Uterus (tissue), 4 donors: Measurements from ENCODE around the gene ZC3HAV1. TPM values are rescaled to one million over a fixed set of nuclear protein-coding genes. Genes with fewer than 3 reads are reported as not detected.

Source experiments
- DNase-seq, 2 donors: peaks; one replicate each; pipeline ENCODE4 v3.0.0-alpha.2; 2019 to 2020
- H3K27ac ChIP-seq, 2 donors: fragments of 200-600 bp; sonication (generic); 1 replicate in 1 of 2; 2 replicates in 1 of 2; pipeline ENCODE4 v1.5.1; 2016 to 2018
- H3K27me3 ChIP-seq, 2 donors: fragments of 200-600 bp; sonication (generic); one replicate each; pipeline ENCODE4 v1.5.1; 2018 to 2019; ENCODE audit warnings: control low read depth in 1 of 2
- H3K36me3 ChIP-seq, 2 donors: fragments of 200-600 bp; sonication (generic); one replicate each; pipeline ENCODE4 v1.5.1; 2019; ENCODE audit warnings: control low read depth in 1 of 2
- H3K4me1 ChIP-seq, 2 donors: fragments of 200-600 bp; sonication (generic); one replicate each; pipeline ENCODE4 v1.5.1; 2018 to 2019; ENCODE audit warnings: control low read depth in 1 of 2
- H3K4me3 ChIP-seq, 2 donors: fragments of 200-600 bp; sonication (generic); 1 replicate in 1 of 2; 2 replicates in 1 of 2; pipeline ENCODE4 v1.5.1; 2018 to 2019; ENCODE audit warnings: mild to moderate bottlenecking in 1 of 2
- H3K9me3 ChIP-seq, 2 donors: fragments of 200-600 bp; sonication (generic); one replicate each; pipeline ENCODE4 v1.5.1; 2019; ENCODE audit warnings: control low read depth in 1 of 2
- POLR2A ChIP-seq, 2 donors: fragments of 450-650 bp; IDR thresholded peaks; one replicate each; pipeline ENCODE4 v1.6.1; 2016; ENCODE audit warnings: antibody characterized with exemption in 2 of 2, mild to moderate bottlenecking in 1 of 2, moderate library complexity in 1 of 2
- intact Hi-C: fragments of 100-400 bp; cut with DNase I; formaldehyde crosslinking; loops from one replicate; pipeline ENCODE4 v1.15.1; 2023; ENCODE audit warnings: low total_unique reads
- total RNA-seq, 4 donors: library from RNA; depleted of rRNA in 3 of 4; stranded (reverse); fragments of >200 nt in 3 of 4; gene quantifications; one replicate each; pipeline versions ENCODE4 v1.1.0 to v1.2.4, GENCODE V29; 2014 to 2023
- TF ChIP-seq, protein P1 (sequence below), 4 experiments: fragments of 200-600 bp in 2 of 4; fragments of 450-650 bp in 2 of 4; sonication (generic) in 2 of 4; IDR thresholded peaks; one replicate each; pipeline ENCODE4 v1.5.1; 2016 to 2019; ENCODE audit warnings: antibody characterized with exemption in 4 of 4, mild to moderate bottlenecking in 2 of 4, moderate library complexity in 1 of 4
- donor health status: DM: yes; HTN: yes; CAD: no.

ZC3HAV1 gene
- total RNA-seq, 4 donors from 2014 or later: 14.1 to 39.7 (median 29.2) TPM

DNA sequence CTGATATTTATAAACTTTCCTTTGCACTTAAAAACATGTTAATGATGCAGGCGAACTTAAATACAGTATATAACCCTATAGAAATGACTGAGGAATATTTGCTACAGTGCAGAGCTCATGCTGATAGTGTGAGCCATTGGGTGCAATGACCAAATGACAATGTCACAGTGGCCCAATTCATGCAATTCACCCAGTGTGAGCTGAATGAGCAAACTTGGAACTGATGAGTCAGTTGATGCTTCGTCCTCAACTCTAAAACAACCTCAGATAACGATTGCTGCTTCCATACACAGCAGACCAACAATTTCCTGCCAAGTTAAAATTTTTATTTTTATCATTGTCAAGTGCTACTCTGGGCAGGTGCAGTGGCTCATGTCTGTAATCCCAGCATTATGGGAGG lies 61.5 kb downstream of the ZC3HAV1 start:
- intact Hi-C loops: no loop called here
- H3K27me3 ChIP-seq: no peaks in the 10 kb centered on the region
- no peaks in the 10 kb centered on the region for H3K4me1 ChIP-seq
- no peaks in the 10 kb centered on the region for H3K36me3 ChIP-seq
- no peak overlapping the region for H3K27ac ChIP-seq
- no peak for TF ChIP-seq POLR2A (IDR thresholded peaks at IDR 0.05)
- TF ChIP-seq, protein P1, sequence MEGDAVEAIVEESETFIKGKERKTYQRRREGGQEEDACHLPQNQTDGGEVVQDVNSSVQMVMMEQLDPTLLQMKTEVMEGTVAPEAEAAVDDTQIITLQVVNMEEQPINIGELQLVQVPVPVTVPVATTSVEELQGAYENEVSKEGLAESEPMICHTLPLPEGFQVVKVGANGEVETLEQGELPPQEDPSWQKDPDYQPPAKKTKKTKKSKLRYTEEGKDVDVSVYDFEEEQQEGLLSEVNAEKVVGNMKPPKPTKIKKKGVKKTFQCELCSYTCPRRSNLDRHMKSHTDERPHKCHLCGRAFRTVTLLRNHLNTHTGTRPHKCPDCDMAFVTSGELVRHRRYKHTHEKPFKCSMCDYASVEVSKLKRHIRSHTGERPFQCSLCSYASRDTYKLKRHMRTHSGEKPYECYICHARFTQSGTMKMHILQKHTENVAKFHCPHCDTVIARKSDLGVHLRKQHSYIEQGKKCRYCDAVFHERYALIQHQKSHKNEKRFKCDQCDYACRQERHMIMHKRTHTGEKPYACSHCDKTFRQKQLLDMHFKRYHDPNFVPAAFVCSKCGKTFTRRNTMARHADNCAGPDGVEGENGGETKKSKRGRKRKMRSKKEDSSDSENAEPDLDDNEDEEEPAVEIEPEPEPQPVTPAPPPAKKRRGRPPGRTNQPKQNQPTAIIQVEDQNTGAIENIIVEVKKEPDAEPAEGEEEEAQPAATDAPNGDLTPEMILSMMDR (IDR thresholded peaks at IDR 0.05): no peak
- no peaks in the 10 kb centered on the region for H3K9me3 ChIP-seq
- no peak for DNase-seq
- H3K4me3 ChIP-seq: no peak overlapping the region

DNA sequence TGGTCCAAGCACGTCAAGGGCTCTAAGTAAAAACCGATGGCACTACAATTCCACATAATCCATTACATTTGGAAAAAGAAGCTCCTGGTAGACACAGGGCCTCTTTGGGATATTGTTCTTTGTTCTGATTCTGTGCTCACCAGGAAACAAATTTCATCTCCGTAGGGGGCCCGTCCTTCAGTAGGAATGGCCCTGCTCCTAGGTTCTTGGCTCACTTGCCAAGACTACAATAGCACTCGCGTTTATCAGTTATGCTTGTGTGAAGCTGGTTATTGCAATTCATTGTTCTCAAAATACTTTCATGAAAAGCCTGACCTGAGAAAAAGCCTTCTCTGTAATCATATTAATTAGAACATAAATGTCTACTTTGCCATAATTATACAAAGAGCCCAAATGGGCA lies 63.4 kb downstream of the ZC3HAV1 start:
- Histone ChIP-seq H3K4me1 (no peaks in the 10 kb centered on the region), H3K9me3 (no peaks in the 10 kb centered on the region), H3K27me3 (no peaks in the 10 kb centered on the region), H3K4me3 (no peak overlapping the region), H3K36me3 (no peaks in the 10 kb centered on the region), H3K27ac (no peak overlapping the region)
- intact Hi-C loops: no loop called here
- no peak for DNase-seq
- TF ChIP-seq POLR2A (IDR thresholded peaks at IDR 0.05): no peak
- TF ChIP-seq, protein P1 (IDR thresholded peaks at IDR 0.05): no peak

DNA sequence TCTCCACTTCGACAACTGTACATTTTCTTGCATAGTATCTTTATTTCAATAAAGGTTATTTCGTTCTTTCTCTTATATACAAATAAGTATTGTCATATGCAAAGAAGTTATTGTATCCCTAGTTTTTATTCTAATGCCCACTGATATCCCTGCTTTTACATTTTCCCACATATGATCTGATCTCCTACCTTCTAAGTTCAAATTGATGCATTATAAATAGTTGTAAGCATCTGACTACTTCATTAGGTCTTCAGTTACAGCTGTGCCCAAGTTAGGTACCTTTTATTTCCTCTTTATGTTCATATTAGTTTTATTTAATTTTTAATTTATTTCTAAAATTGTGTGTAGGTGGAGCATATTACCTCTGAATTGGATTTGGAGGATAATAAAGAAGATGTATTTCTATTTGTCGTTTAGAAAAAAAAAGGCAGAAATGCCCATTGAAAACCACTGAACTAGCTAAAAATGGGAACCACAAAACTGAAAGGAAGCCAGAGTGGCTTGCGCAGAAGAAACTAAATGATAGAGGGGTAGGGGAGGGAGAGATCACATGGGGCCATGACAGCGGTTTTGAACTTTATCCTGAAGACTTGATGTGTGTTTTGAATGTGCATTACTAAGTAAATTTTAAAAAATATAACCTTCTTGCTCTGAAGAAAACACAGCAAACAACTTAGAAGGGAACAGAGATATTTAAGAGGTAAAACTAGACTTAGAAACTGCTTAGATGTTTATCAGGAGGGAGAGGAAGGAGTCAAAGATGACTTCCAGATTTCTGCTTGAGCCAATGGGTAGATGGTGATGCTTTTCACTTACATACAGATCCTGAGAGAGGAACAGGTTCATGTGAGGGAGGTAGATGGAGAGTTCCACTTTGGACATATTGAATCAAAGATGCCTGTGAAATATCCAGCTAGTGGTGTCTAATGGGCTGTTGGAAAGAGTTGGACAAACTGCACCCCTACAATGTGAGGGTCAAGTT lies 64.4 kb downstream of the ZC3HAV1 start:
- Histone ChIP-seq H3K4me3 (no peak overlapping the region), H3K27ac (no peak overlapping the region), H3K36me3 (no peaks in the 10 kb centered on the region), H3K27me3 (no peaks in the 10 kb centered on the region), H3K4me1 (no peaks in the 10 kb centered on the region), H3K9me3 (no peaks in the 10 kb centered on the region)
- DNase-seq: no peak
- TF ChIP-seq POLR2A (IDR thresholded peaks at IDR 0.05): no peak
- TF ChIP-seq, protein P1 (IDR thresholded peaks at IDR 0.05): no peak
- intact Hi-C loops: no loop called here

DNA sequence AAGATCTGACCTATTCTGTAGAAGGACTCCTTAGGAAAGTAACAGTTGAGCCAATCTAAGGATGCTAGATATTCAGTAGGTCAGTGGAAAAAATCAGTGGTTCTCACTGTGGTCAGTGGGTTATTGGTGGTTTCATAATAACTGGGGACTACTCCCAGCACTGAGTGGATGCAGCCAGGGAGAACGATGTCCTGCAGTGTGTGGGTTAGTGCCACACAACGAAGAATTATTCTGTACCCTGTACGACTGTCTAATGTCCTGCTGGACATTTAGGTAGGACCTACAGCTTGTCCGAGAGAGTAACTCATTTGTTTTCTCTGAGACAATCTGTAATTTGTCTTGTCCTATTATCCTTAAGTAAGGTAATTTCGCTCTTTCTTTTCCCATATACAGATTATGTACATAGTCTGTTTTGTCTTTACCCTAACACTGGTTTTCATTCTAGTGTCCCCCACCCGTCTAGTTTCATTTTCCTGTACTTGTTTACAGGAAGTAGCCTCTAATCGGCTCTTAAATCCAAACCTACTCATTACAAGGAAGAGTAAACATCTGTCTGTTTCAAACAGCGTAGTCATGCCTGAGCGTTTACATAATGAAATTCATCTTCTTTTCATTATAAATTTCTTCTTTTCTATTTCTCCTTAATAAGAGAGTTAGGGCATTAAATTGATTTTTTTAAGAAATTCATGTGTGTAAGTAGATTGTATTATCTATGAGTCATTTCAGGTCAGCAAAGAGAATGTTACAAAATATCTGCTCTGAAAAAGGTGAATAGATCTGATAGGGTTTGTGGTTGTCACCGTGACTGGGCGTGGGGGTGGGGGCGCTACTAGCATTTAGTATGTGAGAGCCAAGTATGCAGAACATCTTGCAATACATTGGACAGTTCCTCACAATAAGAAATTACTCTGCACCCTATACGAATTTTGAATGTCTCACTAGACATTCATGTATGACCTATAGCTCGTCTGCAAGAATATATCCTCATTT lies 65.4 kb downstream of the ZC3HAV1 start:
- DNase-seq: no peak
- Histone ChIP-seq H3K27ac (no peak overlapping the region), H3K4me3 (no peak overlapping the region), H3K27me3 (no peaks in the 10 kb centered on the region), H3K4me1 (no peaks in the 10 kb centered on the region), H3K36me3 (no peaks in the 10 kb centered on the region), H3K9me3 (no peaks in the 10 kb centered on the region)
- intact Hi-C loops: no loop called here
- no peak for TF ChIP-seq POLR2A (IDR thresholded peaks at IDR 0.05)
- TF ChIP-seq, protein P1 (IDR thresholded peaks at IDR 0.05): no peak
